SH-SY5Y (cell line): Measurements from ENCODE around the gene LSM10.

ENCODE experiments used
- GATA2 ChIP-seq: IDR thresholded peaks from 2 replicates; pipeline ENCODE4 v1.6.1; 2011; ENCODE audit warnings: mild to moderate bottlenecking, low read depth, low read length
- GATA3 ChIP-seq: IDR thresholded peaks from 2 replicates; pipeline ENCODE4 v1.6.1; 2011; ENCODE audit warnings: low read depth, mild to moderate bottlenecking, low read length, moderate library complexity

DNA sequence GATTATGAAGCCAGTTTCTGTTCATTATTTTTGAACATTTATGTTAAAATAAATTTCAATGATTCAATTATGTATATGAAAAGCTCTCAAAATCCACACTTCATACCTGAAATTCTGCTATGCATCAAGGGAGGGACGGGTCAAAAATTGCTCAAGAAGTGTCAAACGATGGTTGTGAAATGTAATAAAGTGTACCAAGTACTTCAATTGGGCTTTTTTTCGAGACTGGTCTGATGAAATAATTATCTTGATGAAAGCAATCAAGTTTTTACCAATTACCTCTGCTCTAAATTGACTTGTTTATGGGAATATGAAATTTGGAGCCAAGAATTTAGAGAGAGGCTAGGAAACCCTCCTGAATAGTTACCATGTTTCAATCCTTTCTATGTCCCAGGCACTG, 44.6 kb upstream of the LSM10 start:
- no peak for TF ChIP-seq GATA2
- no peak for TF ChIP-seq GATA3
